GM20431 (cell line): ENCODE measurements around the gene ABAT.
"Not testable (repeated sequence)": the region's sequence is repeated elsewhere in the genome, so short reads cannot be mapped to it uniquely, and the experiment has no call there.

Experiments
- in situ Hi-C: fragments of 300-500 bp; cut with MseI, MboI; formaldehyde crosslinking; loops from one replicate; pipeline ENCODE4 v1.15.0; 2020; ENCODE audit warnings: low sequenced_read_pairs; ENCODE audit not compliant: unreplicated experiment

ABAT gene

DNA sequence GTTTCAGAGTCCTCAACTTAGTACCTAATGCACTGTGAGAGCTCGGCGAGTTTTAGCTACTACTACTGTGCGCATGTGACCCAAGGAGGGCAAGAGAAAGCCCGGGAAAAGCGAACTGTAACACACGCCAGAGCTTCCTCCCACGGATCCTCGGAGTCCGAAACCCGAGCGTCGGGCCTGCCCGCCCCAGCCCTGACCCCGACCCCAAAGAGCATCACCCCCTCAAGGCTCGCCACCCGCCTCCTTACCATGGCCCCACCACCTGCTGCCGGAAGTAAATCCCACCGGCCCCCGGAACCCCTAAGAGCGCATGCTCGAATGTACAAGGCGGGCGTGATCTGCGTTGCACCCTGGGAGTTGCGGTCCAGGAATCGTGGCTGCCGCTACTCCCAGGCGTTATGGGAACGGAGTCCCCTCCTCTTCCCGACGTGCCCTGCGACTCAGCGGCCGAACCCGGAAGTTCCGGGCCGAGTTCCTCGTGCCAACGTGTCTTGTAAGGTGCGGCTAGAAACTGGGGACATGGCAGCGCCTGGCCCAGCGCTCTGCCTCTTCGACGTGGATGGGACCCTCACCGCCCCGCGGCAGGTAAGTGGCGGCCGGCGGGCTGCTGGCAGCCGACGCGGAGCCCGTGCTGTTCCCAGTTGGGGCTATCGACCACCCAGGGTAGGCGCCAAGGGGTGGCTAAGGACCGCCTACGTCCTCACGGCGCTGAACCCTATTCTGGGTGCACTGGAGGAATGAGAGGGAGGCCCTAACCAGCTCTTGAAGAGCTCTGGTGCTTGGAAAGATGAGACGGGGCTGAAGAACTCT is 123.2 kb downstream of the ABAT start, which contains the start of the genes PMM2 and TMEM186:
Gene PMM2 (plus strand): TSS at position 476 of the 810 bp plus-strand sequence. CDS start 44 bp downstream, at position 520.
Gene TMEM186 (minus strand): TSS at position 276 of the 810 bp plus-strand sequence. CDS start 25 bp downstream, at position 251.
- in situ Hi-C loops, result no loop called here

GRCh38 chr16:8798174-8798527 is 123.7 kb downstream of the ABAT start:
- in situ Hi-C loops, result no loop called here

DNA sequence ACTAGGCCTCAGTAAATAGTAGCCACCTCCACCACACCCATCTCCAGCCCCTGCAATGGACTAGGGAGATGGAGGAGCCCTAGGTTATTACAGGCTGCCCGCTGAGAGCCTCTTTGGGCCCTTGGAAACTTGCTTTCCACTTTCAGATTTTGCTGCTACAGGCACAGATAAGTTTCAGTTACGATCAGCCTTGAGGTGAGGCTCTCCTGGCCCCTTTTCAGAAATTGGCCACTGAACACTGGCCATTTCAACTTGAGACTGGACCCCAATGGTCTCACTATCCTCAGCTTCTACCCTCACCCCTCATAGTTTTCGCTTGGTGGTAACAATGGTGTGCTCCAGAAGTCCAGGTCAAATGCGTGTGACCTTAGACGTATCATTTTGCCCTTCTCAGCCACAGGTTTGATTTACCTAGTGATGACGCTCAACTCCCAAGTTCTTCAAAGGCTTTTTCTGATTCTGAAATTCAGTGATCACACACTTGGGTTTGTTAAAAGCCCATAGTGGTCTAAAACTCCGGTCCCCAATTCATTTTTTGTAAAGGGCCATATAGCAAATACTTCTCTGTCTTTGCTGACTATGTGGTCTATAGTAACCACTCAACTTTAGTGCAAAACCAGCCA is 124.2 kb downstream of the ABAT start:
- in situ Hi-C loops, result no loop called here

DNA sequence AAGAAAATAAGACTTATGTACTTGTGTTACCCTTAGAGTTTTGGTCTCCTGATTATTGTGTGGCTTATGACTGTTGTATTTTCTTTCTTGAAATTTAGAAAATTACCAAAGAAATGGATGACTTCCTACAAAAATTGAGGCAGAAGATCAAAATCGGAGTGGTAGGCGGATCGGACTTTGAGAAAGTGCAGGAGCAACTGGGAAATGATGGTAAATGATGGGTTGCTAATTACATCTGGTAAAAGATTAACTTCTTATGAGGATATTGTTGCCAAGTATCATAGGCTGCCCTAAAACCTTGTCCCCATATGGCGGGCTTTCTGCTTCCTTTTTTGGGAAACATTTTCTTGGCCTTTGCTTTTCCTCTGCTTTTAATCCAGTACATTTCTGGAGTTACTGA is 127.3 kb downstream of the ABAT start:
- in situ Hi-C loops, result no loop called here

GRCh38 chr16:8803733-8804132 is 129.3 kb downstream of the ABAT start:
- in situ Hi-C loops, result not testable (repeated sequence)

GRCh38 chr16:8804313-8804712 is 129.9 kb downstream of the ABAT start:
- in situ Hi-C loops, result no loop called here

DNA sequence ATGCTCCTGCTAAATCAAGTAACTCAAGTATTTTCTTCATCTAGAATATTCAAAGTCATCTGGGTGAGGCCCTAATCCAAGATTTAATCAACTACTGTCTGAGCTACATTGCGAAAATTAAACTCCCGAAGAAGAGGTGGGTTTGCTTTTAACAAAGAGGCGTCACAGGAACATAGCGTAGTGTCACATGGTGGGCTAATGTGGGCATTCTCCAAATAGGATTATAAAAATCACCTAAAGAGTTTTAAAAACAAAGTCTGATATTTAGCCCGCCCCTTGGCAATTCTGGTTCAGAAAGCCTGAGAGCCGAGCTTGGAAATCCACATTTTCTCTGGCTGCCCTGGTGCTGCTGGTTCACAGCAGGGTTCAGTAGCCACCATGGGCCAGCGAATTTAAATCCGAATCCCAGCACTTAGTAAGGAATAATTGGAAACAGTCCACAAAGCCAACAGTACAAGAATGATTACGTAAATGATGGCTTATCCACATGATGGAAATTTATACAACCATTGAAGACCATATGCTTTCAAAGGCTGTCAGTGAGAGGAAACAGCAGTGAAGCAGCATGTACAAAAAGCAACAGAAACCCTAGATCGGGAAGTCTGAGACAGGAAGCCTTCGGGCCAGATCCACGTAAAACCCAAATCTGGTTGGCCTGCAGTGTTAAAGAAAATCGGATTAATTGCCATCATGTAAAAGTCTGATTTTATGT is 132.0 kb downstream of the ABAT start:
- in situ Hi-C loops, result no loop called here

DNA sequence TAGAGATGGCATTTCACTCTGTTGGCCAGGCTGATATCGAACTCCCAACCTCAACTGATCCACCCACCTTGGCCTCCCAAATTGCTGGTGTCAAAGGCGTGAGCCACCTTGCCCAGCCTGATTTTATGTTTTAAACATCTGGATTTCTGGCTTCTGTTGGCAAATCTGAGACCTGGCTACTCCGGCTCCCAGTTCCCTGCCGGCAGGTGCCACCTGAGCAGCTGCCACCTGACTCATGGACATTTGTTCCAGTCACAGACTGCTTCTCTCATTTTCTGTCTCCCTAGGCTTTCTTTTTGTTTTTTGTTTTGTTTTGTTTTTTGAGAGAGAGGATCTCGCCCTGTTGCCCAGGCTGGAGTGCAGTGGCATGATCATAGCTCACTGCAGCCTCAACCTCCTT is 132.8 kb downstream of the ABAT start:
- in situ Hi-C loops, result no loop called here

GRCh38 chr16:8808009-8808408 is 133.6 kb downstream of the ABAT start:
- in situ Hi-C loops, result no loop called here

DNA sequence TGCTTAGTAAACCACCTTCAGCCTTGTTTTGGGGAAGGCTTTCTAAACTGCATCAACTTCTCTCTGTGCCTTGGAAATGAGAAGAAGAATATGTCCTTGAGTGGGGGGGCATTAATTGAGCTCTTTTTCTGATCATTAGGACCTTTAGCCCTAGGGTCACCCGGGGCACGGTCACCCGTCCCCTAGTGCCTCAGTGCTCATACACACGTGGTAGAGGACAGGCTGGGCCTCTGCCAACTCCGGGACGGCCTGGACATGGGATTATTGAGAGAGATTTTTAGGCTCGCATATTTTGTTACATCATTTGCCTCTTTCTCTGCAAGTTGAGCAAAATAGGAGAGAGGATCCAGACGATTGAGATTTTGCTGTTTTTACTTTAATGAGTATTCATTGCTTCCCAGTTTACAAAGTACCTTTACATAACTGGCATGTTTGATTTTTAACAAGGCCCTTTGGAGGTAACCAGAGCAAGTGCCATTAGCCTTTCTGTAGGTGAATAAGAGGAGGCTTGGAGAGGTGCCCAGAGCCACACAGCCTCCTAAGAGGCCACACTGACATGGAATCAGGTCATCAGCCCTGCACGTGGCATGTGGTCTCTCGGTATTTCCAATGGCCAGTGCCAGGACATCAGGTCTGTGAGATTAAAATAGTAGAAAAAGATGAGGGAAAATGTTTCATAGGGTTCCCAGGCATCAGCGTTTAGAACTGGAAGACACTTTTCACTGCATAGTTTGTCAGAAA is 134.4 kb downstream of the ABAT start:
- in situ Hi-C loops, result no loop called here

- in situ Hi-C loops, result no loop called here
Measured at GRCh38 chr16:8812162-8812843, 137.9 kb downstream of the ABAT start.

GRCh38 chr16:8814095-8814806 is 139.8 kb downstream of the ABAT start:
- in situ Hi-C loops, result no loop called here

GRCh38 chr16:8816967-8817655 is 142.7 kb downstream of the ABAT start:
- in situ Hi-C loops, result no loop called here

- in situ Hi-C loops, result no loop called here
Measured at GRCh38 chr16:8818504-8819270, 144.3 kb downstream of the ABAT start.

- in situ Hi-C loops, result no loop called here
Measured at GRCh38 chr16:8819411-8820034, 145.1 kb downstream of the ABAT start.

DNA sequence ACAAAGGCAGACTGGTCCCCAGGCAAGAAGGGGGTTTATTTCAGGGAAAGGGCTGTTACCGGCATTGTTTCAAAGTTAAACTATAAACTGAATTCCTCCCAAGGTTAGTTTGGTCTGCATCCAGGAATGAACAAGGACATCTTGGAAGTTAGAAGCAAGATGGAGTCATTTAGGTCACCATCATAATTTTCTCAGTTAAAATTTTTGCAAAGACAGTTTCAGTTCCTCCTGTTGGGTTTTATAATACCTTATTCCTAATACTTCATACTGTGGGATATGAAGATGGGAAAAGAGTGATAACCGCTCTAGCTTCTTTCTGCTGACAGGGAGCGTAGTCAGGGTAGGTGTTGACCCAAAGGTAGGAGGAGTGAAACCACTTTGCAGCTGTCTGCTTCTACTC is 148.0 kb downstream of the ABAT start:
- in situ Hi-C loops, result no loop called here

DNA sequence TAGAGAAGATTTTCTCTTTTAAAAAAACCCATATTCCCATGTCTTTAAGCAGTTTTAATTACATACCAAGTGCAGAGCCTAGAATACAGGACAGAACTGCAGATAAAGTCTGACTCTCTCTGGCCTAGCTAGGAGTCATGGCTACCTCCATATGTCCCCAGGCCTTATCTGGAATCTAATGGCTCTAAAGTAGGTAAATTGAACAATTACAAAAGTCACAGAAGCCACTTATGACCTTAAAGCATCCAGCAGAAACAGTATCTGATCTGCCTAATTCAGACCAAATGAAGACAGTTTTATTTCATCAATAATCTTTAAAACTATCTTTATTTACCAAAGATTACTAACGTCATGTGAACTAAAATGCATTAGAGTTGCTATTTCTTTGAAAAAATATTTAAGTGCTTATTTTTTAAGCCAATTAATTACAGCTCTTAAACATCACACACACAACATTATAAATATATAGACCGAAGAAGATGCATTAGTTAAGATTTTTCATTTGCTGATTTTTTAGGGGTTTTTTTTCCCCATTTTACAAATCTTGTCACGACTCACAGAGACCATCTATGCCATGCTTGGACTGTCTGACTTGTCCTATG is 152.0 kb downstream of the ABAT start:
- in situ Hi-C loops, result no loop called here
